22Rv1 (cell line): ENCODE results near the gene IMPDH2.

Source experiments
- CTCF ChIP-seq: fragments of 450-650 bp; IDR thresholded peaks from 2 replicates; pipeline ENCODE4 v1.5.1; 2017; ENCODE audit warnings: mild to moderate bottlenecking
- ZFX ChIP-seq: fragments of 450-650 bp; IDR thresholded peaks from 2 replicates; pipeline ENCODE4 v1.6.1; 2017; ENCODE audit warnings: antibody characterized with exemption, borderline replicate concordance

GRCh38 chr3:49009396-49009795 lies 19.8 kb downstream of the IMPDH2 start:
- TF ChIP-seq CTCF (no peak), ZFX (no peak)
